KMS-11 (cell line): ENCODE measurements around the gene PCNX2.

Experiments
- H2AFZ ChIP-seq: fragments of 200-600 bp; sonication (generic); 2 replicates; pipeline ENCODE4 v1.6.1; 2016; ENCODE audit warnings: antibody characterized with exemption, mixed run types, low read depth
- H3K27ac ChIP-seq: fragments of 200-600 bp; sonication (generic); 2 replicates; pipeline ENCODE4 v1.6.1; 2016; ENCODE audit warnings: mild to moderate bottlenecking, mixed run types
- H3K27me3 ChIP-seq: fragments of 200-600 bp; sonication (generic); 2 replicates; pipeline ENCODE4 v1.6.1; 2017; ENCODE audit warnings: mild to moderate bottlenecking, low read depth, mixed run types, moderate library complexity; ENCODE audit not compliant: insufficient read depth
- H3K36me3 ChIP-seq: fragments of 200-600 bp; sonication (generic); 2 replicates; pipeline ENCODE4 v1.6.1; 2017; ENCODE audit warnings: mild to moderate bottlenecking, mixed run types; ENCODE audit not compliant: insufficient read depth
- H3K4me1 ChIP-seq: fragments of 200-600 bp; sonication (generic); 2 replicates; pipeline ENCODE4 v1.6.1; 2016; ENCODE audit warnings: mild to moderate bottlenecking, low read depth, mixed run types; ENCODE audit not compliant: poor library complexity, severe bottlenecking
- H3K4me2 ChIP-seq: fragments of 200-600 bp; sonication (generic); 2 replicates; pipeline ENCODE4 v1.7.0; 2016; ENCODE audit warnings: mild to moderate bottlenecking, mixed run types
- H3K4me3 ChIP-seq: fragments of 200-600 bp; sonication (generic); IDR thresholded peaks from 2 replicates; pipeline ENCODE4 v1.6.1; 2017; ENCODE audit warnings: low read depth, low read length, mixed read lengths; ENCODE audit not compliant: insufficient read depth
- H3K79me2 ChIP-seq: fragments of 200-600 bp; sonication (generic); 2 replicates; pipeline ENCODE4 v1.6.1; 2016; ENCODE audit warnings: low read depth, mixed run types; ENCODE audit not compliant: insufficient read depth
- H3K9ac ChIP-seq: fragments of 200-600 bp; sonication (generic); 2 replicates; pipeline ENCODE4 v1.6.1; 2016; ENCODE audit warnings: mild to moderate bottlenecking, mixed run types
- H4K20me1 ChIP-seq: fragments of 200-600 bp; sonication (generic); 2 replicates; pipeline ENCODE4 v1.6.1; 2016; ENCODE audit warnings: mild to moderate bottlenecking, mixed run types; ENCODE audit not compliant: insufficient read depth
- TF ChIP-seq, protein P1 (sequence below): fragments of 200-600 bp; sonication (generic); conservative IDR thresholded peaks from 2 replicates; pipeline ENCODE4 v1.6.1; 2017; ENCODE audit warnings: low read depth, mild to moderate bottlenecking, antibody characterized with exemption, low read length, moderate library complexity, mixed read lengths

The PCNX2 gene

GRCh38 chr1:233063462-233063861, 232.1 kb downstream of the PCNX2 start:
- H3K9ac ChIP-seq, result no peak overlapping the region
- no peaks in the 10 kb centered on the region for H3K36me3 ChIP-seq
- no peak overlapping the region for H3K4me3 ChIP-seq
- no peaks in the 10 kb centered on the region for H3K4me1 ChIP-seq
- TF ChIP-seq, protein P1, sequence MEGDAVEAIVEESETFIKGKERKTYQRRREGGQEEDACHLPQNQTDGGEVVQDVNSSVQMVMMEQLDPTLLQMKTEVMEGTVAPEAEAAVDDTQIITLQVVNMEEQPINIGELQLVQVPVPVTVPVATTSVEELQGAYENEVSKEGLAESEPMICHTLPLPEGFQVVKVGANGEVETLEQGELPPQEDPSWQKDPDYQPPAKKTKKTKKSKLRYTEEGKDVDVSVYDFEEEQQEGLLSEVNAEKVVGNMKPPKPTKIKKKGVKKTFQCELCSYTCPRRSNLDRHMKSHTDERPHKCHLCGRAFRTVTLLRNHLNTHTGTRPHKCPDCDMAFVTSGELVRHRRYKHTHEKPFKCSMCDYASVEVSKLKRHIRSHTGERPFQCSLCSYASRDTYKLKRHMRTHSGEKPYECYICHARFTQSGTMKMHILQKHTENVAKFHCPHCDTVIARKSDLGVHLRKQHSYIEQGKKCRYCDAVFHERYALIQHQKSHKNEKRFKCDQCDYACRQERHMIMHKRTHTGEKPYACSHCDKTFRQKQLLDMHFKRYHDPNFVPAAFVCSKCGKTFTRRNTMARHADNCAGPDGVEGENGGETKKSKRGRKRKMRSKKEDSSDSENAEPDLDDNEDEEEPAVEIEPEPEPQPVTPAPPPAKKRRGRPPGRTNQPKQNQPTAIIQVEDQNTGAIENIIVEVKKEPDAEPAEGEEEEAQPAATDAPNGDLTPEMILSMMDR, result no peak
- H2AFZ ChIP-seq, result no peak overlapping the region
- H3K27me3 ChIP-seq, result no peaks in the 10 kb centered on the region
- H3K79me2 ChIP-seq, result no peaks in the 10 kb centered on the region
- H3K27ac ChIP-seq, result no peak overlapping the region
- H4K20me1 ChIP-seq, result no peaks in the 10 kb centered on the region
- H3K4me2 ChIP-seq, result no peak overlapping the region

DNA sequence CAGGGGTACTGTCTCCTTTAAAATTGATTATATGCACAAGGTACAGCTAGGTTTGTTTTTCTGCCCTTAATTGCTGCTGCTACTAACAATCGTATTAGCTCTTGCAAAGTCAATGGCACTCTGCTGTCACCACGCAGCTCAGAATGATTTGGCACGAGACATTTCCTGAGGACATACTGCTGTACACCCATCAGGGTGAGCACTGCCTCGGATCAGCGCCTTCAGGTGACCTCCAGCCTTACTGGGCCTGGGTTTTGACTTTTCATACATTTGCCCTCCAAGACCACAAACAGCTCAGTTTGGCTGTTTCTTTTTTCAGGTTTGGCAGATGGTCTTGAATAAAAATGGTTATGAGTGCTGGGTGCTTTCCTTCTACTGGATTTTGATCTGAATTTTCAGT, 234.3 kb downstream of the PCNX2 start:
- Histone ChIP-seq H3K36me3 (no peaks in the 10 kb centered on the region), H2AFZ (no peak overlapping the region), H3K4me2 (no peak overlapping the region), H4K20me1 (no peaks in the 10 kb centered on the region), H3K27ac (no peak overlapping the region), H3K27me3 (no peaks in the 10 kb centered on the region), H3K9ac (no peak overlapping the region), H3K4me1 (no peaks in the 10 kb centered on the region), H3K79me2 (no peaks in the 10 kb centered on the region), H3K4me3 (no peak overlapping the region)
- TF ChIP-seq, protein P1, result no peak

GRCh38 chr1:233060461-233060994, 235.0 kb downstream of the PCNX2 start:
- no peak overlapping the region for H2AFZ ChIP-seq
- no peak overlapping the region for H3K9ac ChIP-seq
- no peaks in the 10 kb centered on the region for H3K36me3 ChIP-seq
- H3K27ac ChIP-seq, result no peak overlapping the region
- no peaks in the 10 kb centered on the region for H3K4me1 ChIP-seq
- no peaks in the 10 kb centered on the region for H3K79me2 ChIP-seq
- no peak overlapping the region for H3K4me2 ChIP-seq
- H3K27me3 ChIP-seq, result no peaks in the 10 kb centered on the region
- H4K20me1 ChIP-seq, result no peaks in the 10 kb centered on the region
- H3K4me3 ChIP-seq, result no peak overlapping the region
- TF ChIP-seq, protein P1, result no peak

DNA sequence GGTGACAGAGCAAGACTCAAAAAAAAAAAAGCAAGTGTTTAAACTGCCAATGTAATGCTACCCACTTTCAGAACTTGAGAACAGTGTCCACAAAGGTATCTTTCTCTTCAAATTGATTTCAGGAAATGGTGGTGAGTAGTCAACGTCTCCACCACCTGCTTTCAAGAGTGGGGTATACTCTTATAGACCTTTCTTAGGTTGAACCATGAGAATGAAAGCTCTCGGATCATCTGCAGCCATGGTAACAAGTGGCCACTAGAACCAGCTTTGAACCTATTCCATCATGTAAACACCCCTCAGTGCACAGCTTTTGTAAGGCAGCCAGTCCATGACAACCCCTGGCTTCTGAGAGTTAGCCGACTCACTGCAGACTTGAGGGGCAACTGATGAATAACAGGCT, 237.7 kb downstream of the PCNX2 start:
- TF ChIP-seq, protein P1, result no peak
- H4K20me1 ChIP-seq, result no peaks in the 10 kb centered on the region
- H2AFZ ChIP-seq, result no peak overlapping the region
- no peak overlapping the region for H3K4me2 ChIP-seq
- no peak overlapping the region for H3K9ac ChIP-seq
- H3K27me3 ChIP-seq, result no peaks in the 10 kb centered on the region
- H3K4me3 ChIP-seq, result no peak overlapping the region
- H3K36me3 ChIP-seq, result no peaks in the 10 kb centered on the region
- no peaks in the 10 kb centered on the region for H3K79me2 ChIP-seq
- H3K4me1 ChIP-seq, result no peaks in the 10 kb centered on the region
- H3K27ac ChIP-seq, result no peak overlapping the region
